ENCODE data around the gene BTNL2. TPM values are rescaled to one million over a fixed set of nuclear protein-coding genes. Genes with fewer than 3 reads are reported as not detected.

The BTNL2 gene
- total RNA-seq, 1 experiment from 2014 or later, result not detected

DNA sequence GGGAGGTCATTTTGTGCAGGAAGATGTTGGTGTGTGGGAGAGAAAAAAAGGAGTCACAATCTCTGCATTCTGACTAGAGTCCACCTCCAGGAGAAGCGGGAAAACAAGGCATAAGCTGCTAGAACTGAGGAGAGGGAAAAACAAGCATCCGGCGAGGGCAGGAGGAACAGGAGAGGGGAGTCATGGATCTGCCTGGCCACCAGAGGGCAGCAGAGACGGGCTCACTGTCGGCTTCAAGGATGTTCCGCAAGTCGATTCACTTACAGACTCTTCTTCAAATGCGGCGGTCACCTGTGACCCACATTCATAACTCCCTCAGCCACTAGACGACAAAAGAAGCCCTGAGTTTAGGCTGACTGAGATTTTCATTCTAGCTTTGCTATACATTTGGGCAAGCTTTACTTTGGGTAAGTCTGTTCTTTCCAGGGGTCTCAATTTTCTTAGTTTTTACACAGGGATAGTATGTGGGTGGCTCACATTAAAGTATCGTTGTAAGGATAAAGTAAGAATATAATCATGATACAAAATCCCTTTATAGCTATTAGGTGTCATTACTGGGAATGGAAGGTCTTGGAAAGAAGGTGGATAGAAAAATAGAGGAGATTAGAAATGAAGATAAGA lies 6.6 kb upstream of the BTNL2 start:
- H4K20me1 ChIP-seq (ENCODE audit: insufficient read depth), result no peaks in the 10 kb centered on the region
- ChIA-PET CTCF (interaction anchor here (0.6 to 0.9 kb wide), 2 partner anchors 190 to 278 kb away, joined by 3 to 4 read pairs; no protein-coding TSS in a partner anchor), POLR2A (ENCODE audit: unreplicated experiment) (no interaction called here)
- no peaks in the 10 kb centered on the region for H3K4me1 ChIP-seq (replicated peaks; ENCODE audit: insufficient read depth)
- peak; percentile 38 to 75 for DNase-seq
- no peak overlapping the region for H3K4me3 ChIP-seq
- peaks cover 44% of the 10 kb centered on the region for H3K27me3 ChIP-seq (ENCODE audit: insufficient read depth, low read depth)
- no peak for TF ChIP-seq EZH2 (IDR thresholded peaks at IDR 0.05; ENCODE audit: low read depth)
- TF ChIP-seq, protein P1, sequence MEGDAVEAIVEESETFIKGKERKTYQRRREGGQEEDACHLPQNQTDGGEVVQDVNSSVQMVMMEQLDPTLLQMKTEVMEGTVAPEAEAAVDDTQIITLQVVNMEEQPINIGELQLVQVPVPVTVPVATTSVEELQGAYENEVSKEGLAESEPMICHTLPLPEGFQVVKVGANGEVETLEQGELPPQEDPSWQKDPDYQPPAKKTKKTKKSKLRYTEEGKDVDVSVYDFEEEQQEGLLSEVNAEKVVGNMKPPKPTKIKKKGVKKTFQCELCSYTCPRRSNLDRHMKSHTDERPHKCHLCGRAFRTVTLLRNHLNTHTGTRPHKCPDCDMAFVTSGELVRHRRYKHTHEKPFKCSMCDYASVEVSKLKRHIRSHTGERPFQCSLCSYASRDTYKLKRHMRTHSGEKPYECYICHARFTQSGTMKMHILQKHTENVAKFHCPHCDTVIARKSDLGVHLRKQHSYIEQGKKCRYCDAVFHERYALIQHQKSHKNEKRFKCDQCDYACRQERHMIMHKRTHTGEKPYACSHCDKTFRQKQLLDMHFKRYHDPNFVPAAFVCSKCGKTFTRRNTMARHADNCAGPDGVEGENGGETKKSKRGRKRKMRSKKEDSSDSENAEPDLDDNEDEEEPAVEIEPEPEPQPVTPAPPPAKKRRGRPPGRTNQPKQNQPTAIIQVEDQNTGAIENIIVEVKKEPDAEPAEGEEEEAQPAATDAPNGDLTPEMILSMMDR (conservative IDR thresholded peaks at IDR 0.05), result peak; percentile 88
- H3F3A ChIP-seq (ENCODE audit: insufficient read depth, low read depth), result no peaks in the 10 kb centered on the region
- H3K27ac ChIP-seq, result no peak overlapping the region
- H3K36me3 ChIP-seq (ENCODE audit: low read depth), result no peaks in the 10 kb centered on the region
- BruUV-seq (replicated peaks), result no TSS peak
- no peaks in the 10 kb centered on the region for H3K79me2 ChIP-seq (ENCODE audit: low read depth)
- no peaks in the 10 kb centered on the region for H3K9me2 ChIP-seq (ENCODE audit: insufficient read depth)
- intact Hi-C loops (cut with micrococcal nuclease; ENCODE audit: unreplicated experiment), result loop anchor here (2.0 to 10.0 kb wide), 4 partner anchors 169 to 867 kb away; partner anchors contain the start of genes ATP6V1G2 and NFKBIL1
- H3K4me2 ChIP-seq, result no peak overlapping the region
- H3K9me3 ChIP-seq (ENCODE audit: insufficient read depth, low read depth), result no peaks in the 10 kb centered on the region
- H2AFZ ChIP-seq, result no peak overlapping the region

DNA sequence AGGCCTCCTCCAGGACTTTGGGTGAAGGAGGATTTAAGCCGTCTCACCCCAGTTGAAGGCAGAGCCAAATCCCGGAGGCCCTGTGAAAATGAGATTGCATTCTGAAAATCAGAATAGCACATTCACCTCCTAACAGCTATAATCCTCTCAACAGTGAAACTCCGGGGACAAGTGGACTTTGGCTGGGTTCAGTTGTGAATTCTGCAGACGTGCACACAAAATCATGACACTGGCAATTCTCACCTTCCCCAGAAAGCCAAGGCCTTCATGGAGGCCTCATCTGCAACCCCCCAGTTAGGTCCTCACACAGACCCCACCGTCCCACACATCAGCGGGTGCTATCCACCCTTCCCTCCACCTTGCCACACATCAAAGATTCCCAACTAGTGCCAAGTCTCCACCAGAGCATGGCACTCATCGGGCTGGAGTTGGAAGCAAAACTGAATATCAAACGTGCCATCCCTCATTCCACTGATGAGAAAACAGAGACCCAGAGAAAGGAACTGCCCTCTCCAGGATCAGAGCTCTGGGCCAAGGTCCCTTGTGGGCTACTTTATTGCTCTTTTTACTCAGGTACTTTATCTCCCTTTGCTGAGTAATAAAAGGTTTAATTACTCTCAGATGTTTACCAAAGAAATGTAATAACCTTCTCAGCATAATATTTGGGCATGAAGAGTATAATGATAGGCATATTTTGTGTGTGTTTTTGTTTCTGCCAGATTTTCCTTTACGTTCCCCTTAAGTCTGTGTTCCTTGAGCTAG lies 4.8 kb upstream of the BTNL2 start:
- Histone ChIP-seq H3K27ac (no peak overlapping the region), H3K9me3 (ENCODE audit: insufficient read depth, low read depth) (no peaks in the 10 kb centered on the region), H4K20me1 (ENCODE audit: insufficient read depth) (no peaks in the 10 kb centered on the region), H3K4me3 (no peak overlapping the region), H3K79me2 (ENCODE audit: low read depth) (no peaks in the 10 kb centered on the region), H3K27me3 (ENCODE audit: insufficient read depth, low read depth) (peaks cover 59% of the 10 kb centered on the region), H2AFZ (no peak overlapping the region), H3K4me2 (no peak overlapping the region), H3K36me3 (ENCODE audit: low read depth) (no peaks in the 10 kb centered on the region), H3K9me2 (ENCODE audit: insufficient read depth) (no peaks in the 10 kb centered on the region), H3K4me1 (replicated peaks; ENCODE audit: insufficient read depth) (no peaks in the 10 kb centered on the region), H3F3A (ENCODE audit: insufficient read depth, low read depth) (no peaks in the 10 kb centered on the region)
- no TSS peak for BruUV-seq (replicated peaks)
- TF ChIP-seq, protein P1 (conservative IDR thresholded peaks at IDR 0.05), result no peak
- no peak for TF ChIP-seq EZH2 (IDR thresholded peaks at IDR 0.05; ENCODE audit: low read depth)
- ChIA-PET CTCF (no interaction called here), POLR2A (ENCODE audit: unreplicated experiment) (no interaction called here)
- DNase-seq, result no peak
- intact Hi-C loops (cut with micrococcal nuclease; ENCODE audit: unreplicated experiment), result loop anchor here (2.0 to 10.0 kb wide), 2 partner anchors 167 to 865 kb away; partner anchors contain the start of genes ATP6V1G2 and NFKBIL1

DNA sequence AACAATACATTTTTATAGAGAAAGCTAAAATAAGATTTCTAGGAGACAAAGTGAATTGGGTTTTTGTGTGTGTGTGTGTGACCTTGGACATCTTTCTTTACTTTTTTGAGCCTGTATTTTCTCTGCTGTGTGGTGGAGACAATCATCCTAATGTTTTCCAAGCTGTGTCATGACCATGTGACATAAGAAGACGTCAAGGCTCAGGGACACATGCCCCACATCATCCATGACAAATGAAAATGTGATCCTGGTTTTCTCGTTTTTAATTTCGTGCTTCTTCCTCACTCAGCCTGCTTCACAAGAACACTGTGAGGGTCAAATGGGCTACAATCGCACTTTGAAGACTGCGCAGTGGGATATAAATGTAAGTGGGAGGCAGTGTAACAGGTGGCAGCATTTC lies 3.9 kb upstream of the BTNL2 start:
- no peak overlapping the region for H3K27ac ChIP-seq
- H3K36me3 ChIP-seq (ENCODE audit: low read depth), result no peaks in the 10 kb centered on the region
- H3K9me2 ChIP-seq (ENCODE audit: insufficient read depth), result no peaks in the 10 kb centered on the region
- H3K27me3 ChIP-seq (ENCODE audit: insufficient read depth, low read depth), result peaks cover 67% of the 10 kb centered on the region
- no peaks in the 10 kb centered on the region for H3K4me1 ChIP-seq (replicated peaks; ENCODE audit: insufficient read depth)
- BruUV-seq (replicated peaks), result no TSS peak
- H3K79me2 ChIP-seq (ENCODE audit: low read depth), result no peaks in the 10 kb centered on the region
- H4K20me1 ChIP-seq (ENCODE audit: insufficient read depth), result no peaks in the 10 kb centered on the region
- H3K4me3 ChIP-seq, result no peak overlapping the region
- no peak overlapping the region for H3K4me2 ChIP-seq
- ChIA-PET CTCF (no interaction called here), POLR2A (ENCODE audit: unreplicated experiment) (no interaction called here)
- intact Hi-C loops (cut with micrococcal nuclease; ENCODE audit: unreplicated experiment), result loop anchor here (10.0 kb wide), 1 partner anchor 166 kb away; no protein-coding TSS in a partner anchor
- TF ChIP-seq, protein P1 (conservative IDR thresholded peaks at IDR 0.05), result no peak
- TF ChIP-seq EZH2 (IDR thresholded peaks at IDR 0.05; ENCODE audit: low read depth), result no peak
- DNase-seq, result no peak
- H3K9me3 ChIP-seq (ENCODE audit: insufficient read depth, low read depth), result no peaks in the 10 kb centered on the region
- H2AFZ ChIP-seq, result no peak overlapping the region
- H3F3A ChIP-seq (ENCODE audit: insufficient read depth, low read depth), result no peaks in the 10 kb centered on the region
